Loucy (cell line): ENCODE data around the gene CECR2.

Experiments
- H2AFZ ChIP-seq: fragments of 200-600 bp; sonication (generic); 2 replicates; pipeline ENCODE4 v1.6.0; 2016; ENCODE audit warnings: antibody characterized with exemption, mild to moderate bottlenecking, low read length, moderate library complexity
- H3F3A ChIP-seq: fragments of 200-600 bp; 2 replicates; pipeline ENCODE4 v1.6.0; 2016; ENCODE audit warnings: antibody characterized with exemption, low read depth, mild to moderate bottlenecking
- H3K27me3 ChIP-seq: fragments of 200-600 bp; sonication (generic); 2 replicates; pipeline ENCODE4 v1.6.1; 2014; ENCODE audit warnings: low read length, mild to moderate bottlenecking; ENCODE audit not compliant: insufficient read depth, poor library complexity, severe bottlenecking
- H3K36me3 ChIP-seq: fragments of 200-600 bp; sonication (generic); 2 replicates; pipeline ENCODE4 v1.6.1; 2016; ENCODE audit warnings: low read length; ENCODE audit not compliant: insufficient read depth
- H3K4me1 ChIP-seq: fragments of 200-600 bp; sonication (generic); 2 replicates; pipeline ENCODE4 v1.5.1; 2014; ENCODE audit warnings: low read length, mild to moderate bottlenecking; ENCODE audit not compliant: insufficient read depth, poor library complexity, severe bottlenecking
- H3K4me2 ChIP-seq: fragments of 200-600 bp; sonication (generic); 2 replicates; pipeline ENCODE4 v1.6.0; 2014; ENCODE audit warnings: antibody characterized with exemption, low read length, low read depth, mild to moderate bottlenecking; ENCODE audit not compliant: poor library complexity, severe bottlenecking
- H3K4me3 ChIP-seq: fragments of 200-600 bp; sonication (generic); 2 replicates; pipeline ENCODE4 v1.5.1; 2014; ENCODE audit warnings: low read length, mild to moderate bottlenecking, mixed read lengths; ENCODE audit not compliant: poor library complexity, severe bottlenecking
- H3K79me2 ChIP-seq: fragments of 200-600 bp; sonication (generic); 2 replicates; pipeline ENCODE4 v1.6.1; 2014; ENCODE audit warnings: low read length; ENCODE audit not compliant: insufficient read depth
- H3K9ac ChIP-seq: fragments of 200-600 bp; sonication (generic); 2 replicates; pipeline ENCODE4 v1.6.0; 2014; ENCODE audit warnings: mild to moderate bottlenecking, low read depth, low read length, moderate library complexity; ENCODE audit not compliant: poor library complexity, severe bottlenecking
- H3K9me2 ChIP-seq: fragments of 200-600 bp; sonication (generic); replicated peaks from 2 replicates; pipeline ENCODE4 v1.6.1; 2016; ENCODE audit warnings: low read depth, low read length, mixed read lengths
- H3K9me3 ChIP-seq: fragments of 200-600 bp; sonication (generic); 2 replicates; pipeline ENCODE4 v1.6.1; 2014; ENCODE audit warnings: mild to moderate bottlenecking, antibody characterized with exemption, low read length, low read depth; ENCODE audit not compliant: insufficient read depth
- H4K20me1 ChIP-seq: fragments of 200-600 bp; sonication (generic); 2 replicates; pipeline ENCODE4 v1.6.0; 2014; ENCODE audit warnings: antibody characterized with exemption, low read length, mild to moderate bottlenecking; ENCODE audit not compliant: insufficient read depth, poor library complexity, severe bottlenecking
- EZH2phosphoT487 ChIP-seq: fragments of 200-600 bp; IDR thresholded peaks from 2 replicates; pipeline ENCODE4 v1.6.1; 2018; ENCODE audit warnings: antibody characterized with exemption, mild to moderate bottlenecking, moderate library complexity, borderline replicate concordance
- TF ChIP-seq, protein P1 (sequence below): fragments of 200-600 bp; sonication (generic); conservative IDR thresholded peaks from 2 replicates; pipeline ENCODE4 v1.5.1; 2014; ENCODE audit warnings: mild to moderate bottlenecking, antibody characterized with exemption, low read length

The CECR2 gene

DNA sequence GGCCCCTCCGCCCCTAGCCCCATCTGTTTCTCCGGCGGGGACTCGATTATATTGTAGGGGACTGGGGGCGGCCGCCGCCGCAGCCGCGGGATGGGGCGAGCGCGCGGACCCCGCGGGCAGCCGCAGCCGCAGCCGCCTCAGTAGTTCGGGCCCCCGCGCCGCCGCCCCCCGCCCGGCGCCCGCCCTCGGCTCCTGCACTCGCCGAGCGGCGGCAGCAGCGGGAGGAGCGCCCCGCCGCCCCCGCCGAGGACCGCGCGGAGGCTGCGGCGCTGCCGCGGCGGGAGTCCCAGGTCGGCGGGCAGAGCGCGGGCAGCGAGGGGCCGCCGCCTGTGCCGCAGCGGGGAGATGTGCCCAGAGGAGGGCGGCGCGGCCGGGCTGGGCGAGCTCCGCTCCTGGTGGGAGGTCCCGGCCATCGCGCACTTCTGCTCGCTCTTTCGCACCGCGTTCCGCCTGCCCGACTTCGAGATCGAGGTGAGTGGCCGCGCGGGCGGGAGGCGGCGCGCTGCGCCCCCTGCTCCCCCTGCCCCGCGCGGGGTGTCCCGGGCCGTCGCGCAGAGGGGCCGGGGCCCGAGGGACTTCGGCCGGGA is at the start of gene CECR2:
TSS of gene CECR2 (plus strand) at position 22 of the 587 bp plus-strand sequence. CDS start at position 346, 324 bp downstream.
- no peaks in the 10 kb centered on the region for H4K20me1 ChIP-seq
- peak within 1 kb of the TSS; percentile 75 for H3K4me3 ChIP-seq
- no peaks in the 10 kb centered on the region for H3K27me3 ChIP-seq
- H3K9me2 ChIP-seq: no peaks in the 10 kb centered on the region
- H3K79me2 ChIP-seq: no peaks in the 10 kb centered on the region
- H2AFZ ChIP-seq: peak within 1 kb of the TSS; percentile 89
- peaks cover 19% of the 10 kb centered on the region for H3K4me1 ChIP-seq
- H3K36me3 ChIP-seq: no peaks in the 10 kb centered on the region
- peak within 1 kb of the TSS; percentile 95 for H3K4me2 ChIP-seq
- H3F3A ChIP-seq: no peaks in the 10 kb centered on the region
- peak within 1 kb of the TSS; percentile 58 for H3K9ac ChIP-seq
- no peaks in the 10 kb centered on the region for H3K9me3 ChIP-seq
- TF ChIP-seq EZH2phosphoT487: no peak
- TF ChIP-seq, protein P1, sequence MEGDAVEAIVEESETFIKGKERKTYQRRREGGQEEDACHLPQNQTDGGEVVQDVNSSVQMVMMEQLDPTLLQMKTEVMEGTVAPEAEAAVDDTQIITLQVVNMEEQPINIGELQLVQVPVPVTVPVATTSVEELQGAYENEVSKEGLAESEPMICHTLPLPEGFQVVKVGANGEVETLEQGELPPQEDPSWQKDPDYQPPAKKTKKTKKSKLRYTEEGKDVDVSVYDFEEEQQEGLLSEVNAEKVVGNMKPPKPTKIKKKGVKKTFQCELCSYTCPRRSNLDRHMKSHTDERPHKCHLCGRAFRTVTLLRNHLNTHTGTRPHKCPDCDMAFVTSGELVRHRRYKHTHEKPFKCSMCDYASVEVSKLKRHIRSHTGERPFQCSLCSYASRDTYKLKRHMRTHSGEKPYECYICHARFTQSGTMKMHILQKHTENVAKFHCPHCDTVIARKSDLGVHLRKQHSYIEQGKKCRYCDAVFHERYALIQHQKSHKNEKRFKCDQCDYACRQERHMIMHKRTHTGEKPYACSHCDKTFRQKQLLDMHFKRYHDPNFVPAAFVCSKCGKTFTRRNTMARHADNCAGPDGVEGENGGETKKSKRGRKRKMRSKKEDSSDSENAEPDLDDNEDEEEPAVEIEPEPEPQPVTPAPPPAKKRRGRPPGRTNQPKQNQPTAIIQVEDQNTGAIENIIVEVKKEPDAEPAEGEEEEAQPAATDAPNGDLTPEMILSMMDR: no peak

DNA sequence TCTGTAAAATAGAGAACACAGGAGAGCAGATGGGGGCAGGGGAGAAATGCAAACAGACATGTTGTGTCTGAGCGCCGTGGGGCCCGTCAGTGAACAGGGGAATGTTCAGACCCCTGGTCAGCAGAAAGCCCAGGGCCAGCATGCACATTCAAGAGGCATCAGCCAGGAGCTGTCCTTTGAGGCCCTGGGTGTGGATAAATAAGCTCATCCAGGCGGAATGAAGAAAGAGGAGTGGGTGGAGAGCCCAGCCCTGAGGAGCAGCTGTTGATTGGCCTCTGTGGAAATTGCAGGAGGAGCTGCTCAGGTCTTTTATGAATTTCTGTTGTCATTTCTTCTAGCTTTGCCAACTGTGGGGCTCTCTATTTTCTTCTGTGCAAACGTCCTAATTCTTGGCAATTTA is 49.7 kb upstream of the CECR2 start:
- Histone ChIP-seq H3K36me3 (no peaks in the 10 kb centered on the region), H3K4me3 (no peak overlapping the region), H3K4me2 (no peak overlapping the region), H3K27me3 (no peaks in the 10 kb centered on the region), H3K9me2 (no peaks in the 10 kb centered on the region), H3F3A (no peaks in the 10 kb centered on the region), H3K79me2 (no peaks in the 10 kb centered on the region), H3K9ac (no peak overlapping the region), H3K9me3 (no peaks in the 10 kb centered on the region), H2AFZ (no peak overlapping the region), H4K20me1 (no peaks in the 10 kb centered on the region), H3K4me1 (no peaks in the 10 kb centered on the region)
- TF ChIP-seq, protein P1: no peak

DNA sequence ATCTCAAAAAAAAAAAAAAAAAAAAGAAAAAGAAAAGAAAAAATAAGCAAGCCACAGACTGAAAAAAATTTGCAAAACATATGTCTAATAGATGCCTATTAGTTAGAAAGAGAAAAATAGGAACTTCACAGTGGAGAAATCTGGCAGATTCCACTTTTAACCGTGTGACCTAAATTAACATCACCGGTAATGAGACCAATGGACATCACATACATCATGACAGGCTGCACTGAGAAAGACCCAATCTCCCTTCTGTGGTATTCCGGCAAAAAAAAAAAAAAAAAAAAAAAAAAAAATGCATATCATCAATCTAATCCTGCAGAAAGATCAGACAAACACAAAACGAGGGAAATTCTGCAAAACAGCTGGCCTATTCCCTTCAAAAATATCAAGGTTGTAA is 46.7 kb upstream of the CECR2 start:
- no peaks in the 10 kb centered on the region for H4K20me1 ChIP-seq
- no peaks in the 10 kb centered on the region for H3K4me1 ChIP-seq
- H3K27me3 ChIP-seq: no peaks in the 10 kb centered on the region
- H3F3A ChIP-seq: no peaks in the 10 kb centered on the region
- no peaks in the 10 kb centered on the region for H3K79me2 ChIP-seq
- H3K4me3 ChIP-seq: no peak overlapping the region
- H3K9me3 ChIP-seq: no peaks in the 10 kb centered on the region
- H3K4me2 ChIP-seq: no peak overlapping the region
- no peaks in the 10 kb centered on the region for H3K36me3 ChIP-seq
- no peaks in the 10 kb centered on the region for H3K9me2 ChIP-seq
- no peak for TF ChIP-seq EZH2phosphoT487
- TF ChIP-seq, protein P1: no peak
- no peak overlapping the region for H2AFZ ChIP-seq
- no peak overlapping the region for H3K9ac ChIP-seq
